ENCODE results near the gene OSBPL3.

The OSBPL3 gene

GRCh38 chr7:24756545-24757352, 223.2 kb downstream of the OSBPL3 start:
- DNase-seq = no peak

DNA sequence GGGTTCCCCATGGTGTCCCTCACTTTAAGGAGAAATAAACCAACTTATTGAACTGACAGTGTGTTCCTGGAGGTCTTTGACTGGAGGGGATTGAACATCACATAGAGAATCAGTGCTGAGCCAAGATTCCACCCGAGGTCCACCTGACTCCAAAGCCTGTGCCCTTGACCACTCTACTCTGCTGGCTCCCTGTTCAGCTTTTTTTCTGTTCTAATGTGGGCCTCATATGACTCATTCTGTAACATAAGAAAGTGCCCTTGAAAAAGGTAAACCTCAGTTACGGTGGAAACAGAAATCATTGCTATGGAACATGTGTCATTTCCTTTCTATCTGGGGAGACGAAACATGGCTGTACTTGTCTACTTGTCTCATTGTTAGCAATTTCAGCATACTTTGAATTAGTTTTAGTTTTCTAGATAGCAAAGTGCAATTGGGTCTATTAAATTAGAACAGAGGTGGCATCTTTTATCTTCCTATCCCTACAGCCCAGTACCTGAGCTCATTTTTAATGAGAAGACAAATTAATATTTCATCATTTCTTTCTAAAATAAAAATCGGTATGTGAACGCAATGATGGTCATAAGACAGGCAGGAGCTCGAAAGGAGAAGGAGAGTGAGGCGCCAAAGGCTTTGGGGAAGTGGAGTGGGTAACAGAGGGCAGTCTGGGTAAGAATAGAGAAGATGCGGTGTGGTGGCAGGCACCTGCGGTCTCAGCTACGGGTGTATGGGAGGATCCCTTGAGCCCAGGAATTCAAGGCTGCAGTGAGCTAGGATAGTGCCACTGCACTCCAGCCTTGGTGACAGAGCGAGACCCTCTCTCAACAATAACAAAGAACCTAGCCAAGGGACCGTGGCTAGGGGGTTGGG, 224.2 kb downstream of the OSBPL3 start:
- DNase-seq = no peak

DNA sequence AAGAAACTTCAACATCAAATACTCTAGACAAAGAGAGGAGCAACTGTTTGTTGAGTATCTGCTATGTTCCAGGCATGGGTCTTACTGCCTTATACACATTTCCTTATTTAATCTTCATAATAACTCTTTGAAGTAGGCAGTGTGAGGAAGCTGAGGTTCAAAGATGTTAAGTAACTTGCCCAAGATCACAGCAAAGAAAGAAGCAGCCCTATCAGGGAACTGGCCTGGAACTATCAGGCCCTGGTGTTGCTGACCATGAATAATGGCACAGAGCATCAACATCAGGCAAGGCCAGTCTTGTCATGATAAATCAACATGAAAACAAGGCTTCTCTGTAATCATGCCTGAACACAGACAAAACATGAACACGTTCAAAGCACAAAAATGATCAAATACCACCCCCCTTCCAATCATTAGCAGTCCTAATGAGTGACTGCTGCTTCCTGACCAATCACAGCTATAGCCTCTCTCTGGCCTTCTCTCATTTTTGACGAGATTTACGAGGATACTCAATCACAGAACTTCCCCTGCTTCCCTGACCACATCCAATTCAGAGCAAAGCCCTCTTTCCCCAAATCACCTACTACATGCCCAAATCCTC, 225.0 kb downstream of the OSBPL3 start:
- no peak for DNase-seq

DNA sequence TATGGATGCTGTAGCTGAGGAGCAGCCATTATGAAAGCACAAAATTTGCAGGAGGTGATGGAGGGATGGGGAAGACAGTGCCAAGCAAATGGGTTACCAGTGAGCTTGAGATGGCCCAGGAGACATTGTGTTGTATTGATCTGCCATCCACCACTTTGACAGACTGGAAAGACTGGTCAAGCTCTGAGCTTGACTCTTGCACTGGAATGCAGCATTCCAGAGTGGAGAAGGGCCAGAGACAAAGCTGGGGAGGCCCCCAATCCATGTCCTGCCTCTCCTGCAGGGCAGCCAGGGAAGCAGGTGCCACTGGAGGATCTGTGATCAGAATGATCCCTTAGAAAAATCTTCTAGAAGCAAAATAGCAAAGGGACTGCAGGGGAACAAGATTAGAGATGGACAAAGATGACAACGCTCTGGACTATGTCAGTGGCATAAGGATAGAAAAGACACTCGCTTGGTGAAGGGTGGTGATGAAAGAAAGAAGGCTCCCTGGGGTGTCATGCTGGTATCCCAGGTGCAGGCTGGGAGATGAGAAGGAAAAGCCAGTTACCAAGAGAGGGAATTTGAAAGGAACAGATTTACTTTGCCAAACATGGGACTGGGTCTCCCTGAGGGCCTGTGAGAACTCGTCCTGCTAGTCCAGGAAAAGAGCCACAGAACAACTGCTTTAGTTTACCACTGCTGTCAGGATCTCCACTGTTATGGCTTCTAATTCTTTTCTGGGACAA, 227.7 kb downstream of the OSBPL3 start:
- no peak for DNase-seq

DNA sequence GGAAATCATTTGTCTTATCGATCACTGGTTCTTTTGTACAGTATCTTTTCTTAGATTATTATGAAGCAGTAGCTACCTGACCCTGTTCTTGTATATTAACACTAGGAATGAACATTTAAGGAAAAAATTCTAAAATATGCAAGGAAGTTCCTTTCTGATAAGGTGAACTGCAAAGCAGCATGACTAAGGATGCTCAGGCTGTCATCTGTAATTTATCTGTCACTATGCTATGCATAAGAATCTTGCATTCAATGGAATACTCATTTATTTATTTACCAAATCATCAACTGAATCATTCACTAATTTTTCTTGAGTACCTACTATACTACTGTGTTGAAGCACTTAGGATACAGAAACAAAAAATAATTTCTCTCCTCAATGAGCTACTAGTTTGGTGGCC, 228.5 kb downstream of the OSBPL3 start:
- DNase-seq = no peak

DNA sequence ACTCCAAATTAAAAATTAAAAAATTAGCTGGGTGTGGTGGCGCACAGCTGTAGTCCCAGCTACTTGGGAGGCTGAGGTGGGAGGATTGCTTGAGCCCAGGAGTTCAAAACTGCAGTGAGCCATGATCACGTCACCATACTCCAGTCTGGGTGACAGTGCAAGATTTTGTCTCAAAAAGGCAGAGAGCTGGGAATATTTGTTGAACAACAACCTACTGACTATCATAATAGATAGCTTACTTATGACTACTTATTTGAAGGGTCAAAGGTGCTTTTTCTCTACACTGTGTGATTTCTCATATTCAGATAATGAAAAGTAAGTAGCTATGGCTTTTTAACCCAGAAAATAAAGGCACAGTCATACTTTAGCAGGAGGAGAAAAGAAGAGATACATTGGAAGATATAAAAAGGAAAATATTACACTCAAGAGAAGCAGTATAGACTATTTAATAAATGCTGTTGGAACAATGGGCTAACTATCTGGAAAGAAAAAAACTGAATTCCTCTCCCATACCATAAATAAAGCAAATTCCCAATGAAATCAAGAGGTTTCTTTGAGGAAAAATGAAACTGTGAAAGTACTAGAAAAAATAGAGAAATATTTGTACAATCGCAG, 229.4 kb downstream of the OSBPL3 start:
- no peak for DNase-seq

DNA sequence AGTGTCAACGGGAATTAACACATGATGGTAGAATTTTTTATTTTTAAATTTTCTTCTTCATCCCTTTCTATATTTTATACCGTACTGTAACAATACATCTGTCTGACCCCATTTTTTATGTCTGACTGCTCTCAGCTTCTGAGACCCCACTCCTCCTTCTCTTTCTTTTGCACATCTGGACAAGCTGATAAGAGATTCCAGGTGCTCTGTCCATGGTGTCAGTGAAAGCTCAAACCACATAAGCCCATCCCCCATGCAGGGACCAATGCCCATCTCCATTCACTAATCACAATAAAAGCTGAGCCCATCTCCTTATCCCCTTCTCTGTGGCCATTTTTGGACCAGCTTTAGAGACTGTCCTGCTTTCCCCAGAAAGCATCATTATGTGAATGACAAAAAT, 231.5 kb downstream of the OSBPL3 start:
- no peak for DNase-seq
